NCI-H1105 (cell line): ENCODE results near the gene BLACAT1.

Experiments used
- DNase-seq: peaks from one replicate; lab custom pipeline; 2025; lab: John Stamatoyannopoulos, UW

Gene BLACAT1

DNA sequence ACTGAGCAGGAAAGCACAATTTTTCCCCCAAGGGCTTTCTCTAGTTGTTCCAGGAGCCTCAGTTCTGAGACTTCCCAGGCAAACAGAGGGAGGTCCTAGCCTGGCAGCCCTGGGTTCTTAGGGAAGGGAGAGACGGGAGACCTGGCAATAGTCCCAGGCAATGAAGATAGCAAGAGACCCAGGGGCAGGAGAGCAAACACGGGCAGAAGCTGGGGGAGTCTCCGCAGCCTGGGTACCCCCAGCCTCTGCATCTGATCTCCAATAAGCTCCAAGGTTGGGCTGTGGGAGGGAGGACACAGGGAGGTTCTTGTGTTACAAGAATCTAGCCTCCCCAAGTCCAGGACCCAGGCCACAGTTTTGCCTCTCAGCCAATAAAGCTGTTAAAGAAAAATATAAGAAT lies 2.4 kb downstream of the BLACAT1 start:
- no peak for DNase-seq

DNA sequence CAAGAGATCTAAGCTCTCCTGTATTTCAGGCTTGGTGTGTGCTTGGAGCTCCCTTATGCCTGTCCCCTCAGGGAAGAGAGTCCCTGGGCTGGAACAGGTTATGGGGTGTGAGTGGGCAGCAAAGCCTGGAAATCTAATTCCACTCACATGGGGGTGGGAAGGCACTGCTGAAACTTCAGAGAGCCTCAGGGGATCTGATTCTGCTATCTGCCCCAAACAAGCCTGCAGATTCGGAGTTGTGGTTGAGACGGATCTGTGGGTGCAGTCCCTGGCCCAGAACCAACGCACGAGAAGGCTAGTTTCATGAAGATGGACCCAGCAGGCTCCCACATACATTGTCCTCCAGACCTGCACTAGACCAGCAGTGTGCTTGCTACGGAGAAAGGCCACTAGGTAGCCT lies 2.9 kb downstream of the BLACAT1 start:
- DNase-seq, result no peak

DNA sequence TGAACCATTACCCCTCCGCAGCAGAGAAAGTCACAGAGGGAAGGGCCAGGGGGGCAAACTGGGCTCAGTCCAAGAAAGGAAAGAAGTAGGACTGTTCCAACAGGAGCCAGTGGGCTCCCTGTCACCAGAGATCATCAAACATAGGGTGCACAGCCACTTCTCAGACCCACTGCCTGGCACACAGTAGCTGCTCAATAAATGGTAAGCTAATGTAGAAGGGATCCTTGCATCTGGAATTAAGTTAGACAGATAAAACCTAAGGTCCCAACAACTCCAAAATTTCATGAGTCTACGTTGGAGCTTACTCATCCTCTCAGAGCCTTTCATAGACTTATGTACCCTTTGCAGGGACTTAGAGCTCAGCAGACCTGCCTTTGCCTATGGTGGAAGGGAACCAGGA lies 3.5 kb downstream of the BLACAT1 start:
- no peak for DNase-seq

DNA sequence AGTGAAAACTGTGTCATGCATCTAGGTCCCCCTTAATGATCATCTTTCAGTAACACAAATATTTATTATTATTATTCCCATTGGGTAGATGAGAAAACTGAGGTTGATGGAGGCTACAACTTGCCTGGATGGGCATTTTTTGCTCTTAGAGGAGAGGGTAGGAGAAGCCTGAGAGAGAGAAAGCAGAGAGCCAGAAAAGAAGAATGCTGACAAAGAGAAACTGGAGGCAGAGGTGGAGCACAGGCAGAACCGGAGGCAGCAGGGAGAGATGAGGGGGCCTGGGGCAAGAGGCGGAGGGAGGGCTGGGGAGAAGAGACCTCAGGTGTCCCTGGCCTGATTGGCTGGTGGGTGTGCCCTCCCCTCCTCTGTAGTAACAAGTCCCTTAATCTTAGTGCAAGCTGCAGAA lies 4.1 kb downstream of the BLACAT1 start:
- DNase-seq, result no peak

DNA sequence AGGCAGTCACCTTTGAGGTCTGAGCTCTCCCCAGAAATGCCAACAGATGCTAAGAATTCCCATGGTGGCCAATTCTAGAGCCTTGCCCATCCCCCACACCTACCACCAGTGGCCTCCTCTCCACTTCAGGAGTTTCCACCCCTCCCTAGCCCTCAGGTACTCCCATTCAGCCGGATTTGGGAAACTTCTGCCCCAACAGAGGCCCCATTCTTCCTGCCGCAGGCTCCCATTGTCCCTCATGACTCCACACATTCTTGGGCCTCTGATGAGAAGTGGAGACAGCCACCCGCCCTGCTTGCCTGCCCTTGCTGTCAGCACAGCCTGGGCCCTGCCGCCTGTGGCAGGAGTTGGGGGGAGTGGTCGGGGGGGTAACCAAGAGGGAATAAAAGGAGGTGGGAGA lies 4.6 kb downstream of the BLACAT1 start:
- DNase-seq, result no peak

DNA sequence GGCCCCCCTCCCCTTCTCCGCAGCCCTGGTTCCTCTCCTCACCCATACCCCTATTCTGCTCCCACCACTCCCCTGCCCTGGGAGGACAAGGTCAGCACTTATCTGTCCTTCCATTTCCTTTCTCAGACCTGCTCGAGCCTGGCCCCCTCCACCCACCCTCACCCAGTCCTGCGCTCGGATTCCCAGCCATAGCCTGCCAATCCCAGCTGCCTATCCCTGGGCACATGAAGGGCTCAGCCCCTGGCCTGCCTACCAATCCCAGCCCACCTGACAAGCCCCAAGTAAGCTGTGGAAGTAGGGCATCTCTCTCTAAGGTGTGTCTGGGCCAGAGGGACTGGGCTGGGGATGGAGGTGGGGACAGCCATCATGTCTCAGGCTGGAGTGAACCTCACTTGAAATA lies 5.4 kb downstream of the BLACAT1 start:
- no peak for DNase-seq

DNA sequence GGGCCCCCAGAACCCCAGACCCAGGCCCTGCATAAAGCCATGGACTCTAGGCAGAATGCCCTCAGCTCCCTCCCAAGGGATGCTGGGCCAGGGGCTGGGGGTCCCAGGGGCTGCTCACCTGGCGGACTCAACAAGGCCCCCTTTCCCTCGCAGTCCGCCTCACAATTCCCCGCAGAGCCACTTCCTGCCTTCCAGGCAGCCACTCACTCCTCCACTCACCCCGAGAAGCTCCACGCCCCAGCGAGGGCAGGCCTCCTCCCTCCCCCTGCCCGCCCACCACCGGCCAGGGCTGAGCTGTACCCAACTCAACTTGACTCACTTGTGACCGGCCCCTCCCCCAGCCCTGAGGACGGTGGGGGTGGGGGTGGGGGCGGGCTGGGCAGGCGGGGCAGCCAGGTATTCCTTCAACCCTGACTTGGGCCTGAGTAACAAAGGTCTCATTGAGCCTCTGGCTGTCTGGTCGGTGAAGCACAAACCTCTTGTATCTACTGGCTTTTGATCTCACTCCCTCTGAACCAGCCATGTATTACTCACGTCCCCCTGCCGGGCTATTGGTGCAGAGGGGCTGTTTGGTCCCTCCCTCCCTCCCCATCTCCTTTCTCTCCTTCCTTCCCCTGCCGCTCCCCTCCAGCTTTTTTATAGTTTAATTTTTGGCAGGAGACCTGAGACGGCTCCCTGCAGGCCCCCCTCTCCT lies 5.9 kb downstream of the BLACAT1 start:
- no peak for DNase-seq

DNA sequence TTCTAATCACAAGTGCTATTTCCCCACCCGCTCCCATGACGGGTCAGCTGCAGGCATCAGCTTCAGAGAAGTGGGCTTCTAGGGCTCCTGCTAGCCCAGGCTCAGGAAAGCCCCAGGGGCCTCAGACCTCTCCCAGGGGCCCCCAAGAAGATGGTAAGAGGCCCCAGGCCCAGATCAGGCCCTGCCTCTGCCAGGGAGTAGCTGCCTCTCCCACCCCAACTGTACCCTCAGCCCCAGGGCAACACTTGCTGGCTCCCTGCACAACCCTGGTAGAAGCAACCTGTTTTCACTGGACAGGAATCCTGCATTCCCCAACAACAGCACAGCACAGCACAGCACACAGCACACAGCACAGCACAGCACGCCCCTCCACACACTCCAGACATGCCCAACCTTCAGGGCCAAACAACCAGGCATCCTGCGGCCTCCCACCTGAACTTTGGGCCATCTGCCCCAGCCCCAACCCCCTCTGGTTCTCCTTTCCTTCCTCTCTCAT lies 6.5 kb downstream of the BLACAT1 start:
- no peak for DNase-seq

DNA sequence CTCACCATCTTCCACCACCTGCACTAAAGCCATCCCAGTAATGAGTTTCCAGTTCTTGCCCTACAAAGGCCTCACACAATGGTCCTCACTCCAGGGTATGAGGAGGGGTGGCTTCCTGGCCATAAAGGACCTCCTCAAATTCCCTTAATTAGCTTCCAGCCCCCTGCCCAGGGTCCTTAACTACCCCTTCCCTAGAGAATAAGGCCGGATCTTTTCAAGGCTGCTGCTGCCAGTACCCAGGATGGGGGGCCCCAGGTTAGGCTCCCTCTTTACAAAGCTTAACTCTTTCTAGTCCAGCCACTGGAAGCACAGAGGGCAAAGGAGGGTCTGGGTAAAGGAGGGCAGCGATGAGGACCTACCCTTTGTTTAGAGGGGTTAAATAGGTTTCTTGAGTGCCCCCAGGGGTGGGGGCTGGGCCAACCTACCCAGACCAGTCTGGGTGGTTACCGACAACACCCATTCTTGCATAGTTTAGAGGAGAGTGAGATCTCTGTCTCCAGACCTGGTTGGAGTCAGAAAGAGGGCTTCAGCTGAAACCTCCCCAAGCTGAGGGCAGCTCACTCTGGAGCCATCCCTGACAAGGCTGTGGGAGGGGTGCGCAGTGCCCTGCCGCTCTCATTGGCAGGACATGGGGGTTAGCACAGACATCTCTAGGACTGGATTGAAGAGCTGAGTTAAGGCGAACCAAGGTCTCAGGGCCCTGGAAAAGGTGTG lies 7.1 kb downstream of the BLACAT1 start:
- DNase-seq, result no peak

DNA sequence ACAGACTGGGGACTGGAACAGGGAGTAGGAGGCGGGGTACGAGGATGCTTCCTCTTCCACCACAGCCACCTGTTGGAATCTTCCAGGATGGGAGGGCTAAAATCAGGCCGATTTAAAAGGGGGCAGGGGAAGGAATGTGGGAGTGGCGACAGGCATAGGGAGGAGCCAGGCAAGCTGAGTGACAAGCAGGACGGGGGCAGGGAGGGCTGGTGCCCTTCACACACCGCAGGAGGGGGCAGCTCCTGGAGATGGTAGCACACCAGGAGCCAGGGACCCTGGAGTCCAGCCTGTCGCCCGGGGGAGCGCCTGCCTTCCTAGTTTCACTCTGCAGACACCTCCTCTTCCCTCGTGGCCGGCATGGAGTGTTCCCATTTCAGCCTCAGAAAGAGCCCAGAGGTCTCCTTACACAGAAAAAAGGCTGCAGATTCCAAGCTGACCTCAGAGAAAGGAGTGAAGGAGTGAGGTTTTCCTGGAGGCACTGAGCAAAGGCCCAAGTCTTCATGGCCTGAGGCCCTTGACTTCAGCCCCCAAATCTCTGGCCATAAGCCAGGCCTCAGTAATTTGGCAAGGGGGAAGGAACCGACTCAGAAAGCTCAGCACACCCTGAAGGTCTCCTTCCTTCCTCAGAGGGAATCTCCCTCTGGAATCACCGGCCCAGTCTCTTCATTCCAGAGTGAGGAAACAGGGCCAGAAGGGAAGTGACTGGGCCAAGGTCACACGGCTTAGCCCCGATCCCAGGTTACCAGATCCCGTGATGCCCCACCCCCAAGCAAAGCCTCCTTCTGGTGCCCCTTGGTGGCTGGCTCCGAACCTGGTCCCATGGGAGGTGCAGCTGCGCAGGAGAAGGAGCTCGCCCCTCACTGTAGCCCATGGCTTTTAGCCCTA lies 8.1 kb downstream of the BLACAT1 start:
- no peak for DNase-seq

DNA sequence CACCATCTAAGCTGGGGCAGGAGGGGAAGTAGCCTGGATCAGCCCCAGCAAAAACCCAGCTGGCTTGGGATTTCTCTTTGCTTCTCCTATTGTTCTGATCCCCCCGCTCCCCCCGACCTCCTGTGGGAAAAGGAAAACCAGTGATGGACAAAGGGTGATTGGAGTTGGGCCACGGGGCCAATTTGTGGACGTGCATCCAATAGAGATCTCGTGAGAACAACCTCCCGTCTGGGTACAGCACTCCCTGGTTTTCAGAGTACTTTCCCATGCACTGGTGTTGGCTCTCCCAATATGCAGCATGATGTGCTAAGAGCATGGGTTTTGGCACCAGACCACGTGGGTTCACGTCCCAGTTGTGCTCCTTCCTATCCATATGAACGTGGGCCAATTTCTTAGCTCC lies 9.0 kb downstream of the BLACAT1 start:
- DNase-seq, result no peak

DNA sequence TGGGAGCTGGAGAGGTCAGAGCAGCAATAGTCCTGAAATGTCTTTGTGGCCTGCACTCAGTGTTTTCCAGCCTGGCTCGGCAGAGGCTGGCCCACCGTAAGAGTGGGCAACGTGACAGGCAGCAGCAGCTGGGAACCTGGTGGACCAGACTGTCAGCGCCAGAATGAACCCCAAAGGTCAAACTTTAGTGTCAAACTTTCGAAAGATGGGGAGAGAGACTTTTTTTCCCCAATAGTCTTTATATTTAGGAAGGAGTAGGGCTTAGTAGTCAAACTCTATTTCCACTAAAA lies 10.3 kb downstream of the BLACAT1 start:
- no peak for DNase-seq

DNA sequence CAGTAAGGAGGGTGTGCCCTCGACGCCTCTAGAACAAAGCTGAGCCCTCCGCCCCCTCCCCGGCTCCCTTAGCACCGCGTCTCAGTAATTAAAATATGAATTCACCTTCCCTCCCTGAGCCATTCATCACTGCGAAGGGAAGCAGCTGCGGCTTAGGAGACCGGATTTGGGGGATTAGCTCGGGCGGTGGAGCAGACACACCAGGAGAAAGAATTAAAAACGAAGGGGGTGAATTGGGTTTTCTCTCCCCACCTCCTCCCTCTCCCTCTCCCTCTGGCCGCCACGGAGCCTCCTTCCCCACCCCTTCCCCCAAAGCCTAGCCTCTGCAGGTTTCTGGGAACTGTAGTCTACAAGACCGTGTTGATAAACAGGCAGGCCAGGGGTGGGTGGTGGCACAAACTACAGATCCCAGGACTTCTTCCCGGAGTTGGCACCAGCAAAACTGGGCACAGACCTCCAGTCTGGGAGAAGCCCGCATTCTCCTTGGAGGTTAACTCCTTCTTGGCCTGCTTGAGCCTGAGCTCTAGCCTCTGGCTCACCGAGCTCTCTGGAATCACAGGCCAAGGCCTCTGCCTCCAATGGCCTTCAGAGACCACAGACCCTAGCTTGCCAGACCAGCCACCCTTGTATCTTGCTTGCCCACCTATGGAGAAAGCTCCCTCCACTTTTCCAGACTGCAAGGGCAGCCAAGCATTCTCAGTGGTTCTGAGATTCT lies 10.8 kb downstream of the BLACAT1 start:
- DNase-seq, result no peak

DNA sequence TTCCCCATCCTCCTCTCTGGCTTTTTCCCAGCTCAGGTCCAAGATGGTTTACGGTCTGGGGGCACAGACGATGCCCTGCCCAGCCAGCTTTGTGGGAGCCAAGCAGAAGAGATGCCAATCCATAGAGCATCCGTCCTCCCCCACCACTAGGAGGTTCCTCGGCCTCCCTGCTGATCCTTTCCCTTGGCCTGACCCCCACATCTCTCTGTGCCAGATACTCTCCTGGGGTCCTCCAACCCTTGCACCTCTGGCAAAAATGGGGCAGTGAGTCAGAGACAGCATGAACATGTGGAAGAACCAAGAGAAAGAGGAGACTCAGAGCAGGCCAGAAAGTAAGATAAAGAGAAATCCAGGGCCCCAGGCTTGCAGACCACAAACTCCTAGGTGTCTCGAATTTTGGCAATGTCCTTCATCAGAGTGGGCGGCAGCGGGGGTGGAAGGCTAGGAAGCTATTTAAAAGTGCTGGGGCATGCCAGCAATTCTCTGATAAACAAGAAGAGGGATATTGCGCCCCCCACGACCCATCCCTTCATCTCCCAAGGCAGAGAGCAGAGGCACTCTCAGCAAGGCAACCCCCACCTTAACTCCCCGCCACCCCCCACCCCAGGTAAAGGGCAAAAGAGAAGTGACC lies 11.4 kb downstream of the BLACAT1 start:
- no peak for DNase-seq

DNA sequence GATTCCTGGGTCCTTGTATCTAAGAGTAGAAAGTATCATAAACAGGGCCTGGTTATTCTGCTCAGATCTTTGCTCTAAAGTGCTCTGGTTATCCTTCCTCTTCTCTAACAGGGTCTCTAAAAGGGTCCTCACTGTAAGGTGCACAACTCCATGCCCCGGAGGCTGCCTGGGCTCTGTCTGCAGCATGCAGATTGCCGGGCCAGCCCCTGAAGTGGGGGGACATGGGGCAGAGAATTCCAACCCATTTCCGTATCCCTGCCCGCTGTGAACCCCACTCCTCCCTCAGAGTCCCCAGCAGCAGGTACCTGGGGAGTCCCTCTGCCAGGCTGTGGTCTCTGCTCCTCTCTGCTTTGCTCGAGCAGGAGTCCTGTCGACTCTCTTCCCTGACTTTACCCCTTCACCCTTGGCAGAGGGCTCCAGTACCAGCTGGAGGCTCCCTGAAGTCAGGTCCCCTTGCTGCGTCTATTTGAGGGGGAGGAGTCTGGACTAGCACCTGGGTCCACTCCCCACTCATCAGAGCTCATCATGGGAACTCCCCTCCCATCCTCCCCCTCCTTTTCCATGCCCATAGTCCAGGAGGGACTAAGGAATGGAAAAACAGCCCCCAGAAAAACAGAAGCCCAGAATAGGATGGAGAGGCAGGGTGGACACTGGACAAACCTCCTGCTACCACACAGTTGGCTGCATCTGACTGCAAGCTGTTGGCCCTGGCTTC lies 12.1 kb downstream of the BLACAT1 start:
- DNase-seq, result no peak

DNA sequence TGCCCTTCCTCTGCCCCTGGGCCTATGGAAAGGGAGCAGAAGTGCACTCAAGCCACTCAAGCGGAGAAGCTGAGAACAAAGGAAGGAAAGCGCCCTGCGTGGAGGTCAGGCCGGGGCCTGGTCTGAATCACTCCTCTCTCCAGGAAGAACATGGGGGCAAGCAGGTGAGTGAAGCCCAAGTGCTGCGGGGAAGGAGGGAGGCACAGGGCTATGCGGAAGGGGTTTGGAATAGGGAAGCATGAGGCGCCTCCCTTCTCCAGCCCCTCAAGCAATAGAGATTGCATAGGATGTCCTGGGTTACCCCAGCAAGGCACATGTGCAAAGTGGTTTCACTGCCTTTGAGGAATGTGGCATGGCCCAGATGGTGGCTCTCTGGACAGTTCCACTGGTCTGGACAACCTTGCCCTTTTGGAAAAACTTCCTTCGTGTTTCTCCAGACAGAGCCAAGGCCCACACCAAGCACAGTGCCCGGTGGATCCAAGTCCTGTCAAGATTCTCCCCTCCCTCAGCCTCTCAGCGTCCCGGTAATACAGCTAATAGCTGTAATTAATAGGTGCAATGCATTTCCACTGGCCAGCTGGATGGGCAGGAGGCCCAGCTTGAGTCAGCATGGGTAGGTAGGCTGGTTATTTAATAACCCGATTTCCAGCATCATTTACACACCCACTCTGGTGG lies 13.7 kb downstream of the BLACAT1 start:
- no peak for DNase-seq

DNA sequence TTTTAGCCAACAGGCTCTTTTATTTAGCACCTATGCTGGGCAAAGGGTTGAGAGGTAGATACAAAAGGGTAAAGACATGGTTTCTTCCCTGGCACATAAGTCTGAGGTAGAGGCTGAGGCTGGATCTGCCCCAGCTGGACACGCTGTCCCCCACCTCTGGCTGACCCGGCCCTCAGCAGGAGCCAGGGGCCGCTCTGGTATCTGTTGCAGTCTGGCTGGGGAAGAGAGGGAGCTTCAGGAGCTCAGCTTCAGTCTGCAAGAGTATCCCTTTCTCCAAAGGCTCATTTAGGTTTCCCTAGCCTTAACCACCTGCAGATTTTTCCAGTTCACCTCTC lies 14.2 kb downstream of the BLACAT1 start:
- no peak for DNase-seq

DNA sequence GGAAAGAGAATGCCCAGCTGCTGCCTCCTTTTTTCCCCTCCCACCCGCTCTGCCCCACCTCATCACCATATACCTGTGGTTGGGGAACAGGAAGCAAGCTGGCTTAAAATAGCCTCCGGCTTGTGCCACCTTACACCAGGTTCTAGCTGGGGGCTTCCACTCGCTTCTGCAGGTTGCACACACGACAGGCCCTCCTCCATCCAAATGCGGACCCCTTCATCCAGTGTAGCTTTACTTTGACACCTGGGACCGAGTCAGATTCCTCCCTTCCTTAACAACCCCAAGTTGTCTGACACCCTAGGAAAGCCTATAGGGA lies 14.6 kb downstream of the BLACAT1 start:
- no peak for DNase-seq

DNA sequence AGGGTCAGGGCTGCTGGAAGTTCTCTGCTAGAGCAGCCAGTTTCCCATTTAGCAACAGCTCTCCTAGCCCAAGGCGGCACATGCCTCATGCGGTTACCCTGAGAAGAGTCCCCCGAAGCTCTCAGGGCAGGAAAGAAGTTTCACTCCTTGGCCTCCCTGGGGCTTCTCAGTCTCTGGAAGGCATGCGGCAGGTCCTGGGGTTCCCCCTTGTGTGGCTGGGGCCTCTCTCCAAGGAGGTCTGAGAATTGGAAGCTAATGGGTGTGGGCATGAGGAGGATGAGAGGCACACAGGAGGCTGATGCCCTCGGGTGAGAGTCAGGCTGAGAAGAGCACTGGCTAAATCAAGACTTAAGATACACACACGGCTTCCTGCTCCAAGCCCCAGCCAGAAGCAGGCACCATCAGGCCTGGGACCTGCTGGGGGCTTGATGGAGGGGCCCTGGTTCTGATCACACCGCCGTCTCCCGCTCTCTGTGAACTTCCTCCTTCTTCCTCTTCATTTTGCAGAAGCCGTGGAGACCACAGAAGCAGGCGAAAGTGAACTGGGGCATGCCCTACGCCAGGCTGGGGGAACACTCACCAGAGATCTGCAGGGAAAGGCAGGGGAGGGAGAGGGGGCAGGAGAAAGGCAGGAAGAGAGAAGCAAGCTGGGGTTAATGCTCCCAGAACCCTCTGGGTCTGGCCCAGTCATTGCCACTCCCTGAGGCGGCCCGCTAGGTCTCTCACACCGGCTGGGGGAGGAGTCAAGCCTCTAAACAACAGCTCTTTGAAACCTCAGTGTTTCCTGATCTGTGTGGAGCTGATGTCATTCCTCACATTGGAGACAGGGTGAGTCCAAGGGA lies 15.1 kb downstream of the BLACAT1 start:
- DNase-seq, result no peak

DNA sequence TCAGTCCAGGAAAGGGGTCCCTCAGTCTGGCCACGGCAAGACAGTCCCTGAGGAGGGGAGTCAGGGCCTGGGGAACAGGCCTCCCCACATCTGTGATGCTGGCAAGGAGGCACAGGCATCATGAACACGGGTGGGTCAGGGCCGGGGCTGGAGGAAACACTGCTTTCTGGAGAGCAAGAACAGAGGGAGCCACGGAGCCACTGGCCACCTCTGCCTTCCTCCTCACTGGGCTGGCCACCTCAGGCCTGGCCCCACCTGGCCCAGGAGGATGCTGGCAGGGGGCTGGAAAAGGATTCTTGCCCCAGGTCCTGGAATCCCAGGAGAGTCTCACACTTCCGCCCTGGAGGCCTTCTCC lies 15.7 kb downstream of the BLACAT1 start:
- no peak for DNase-seq
